NK-92 treated with Interleukin-12 subunit alpha and Interleukin-12 subunit beta, amount 100 ng/mL, for 24 hours (cell line): Measurements from ENCODE around the gene SIGLEC1.

Source experiments
- DNase-seq: peaks from one replicate; lab custom pipeline; 2025; lab: John Stamatoyannopoulos, UW

SIGLEC1 gene

DNA sequence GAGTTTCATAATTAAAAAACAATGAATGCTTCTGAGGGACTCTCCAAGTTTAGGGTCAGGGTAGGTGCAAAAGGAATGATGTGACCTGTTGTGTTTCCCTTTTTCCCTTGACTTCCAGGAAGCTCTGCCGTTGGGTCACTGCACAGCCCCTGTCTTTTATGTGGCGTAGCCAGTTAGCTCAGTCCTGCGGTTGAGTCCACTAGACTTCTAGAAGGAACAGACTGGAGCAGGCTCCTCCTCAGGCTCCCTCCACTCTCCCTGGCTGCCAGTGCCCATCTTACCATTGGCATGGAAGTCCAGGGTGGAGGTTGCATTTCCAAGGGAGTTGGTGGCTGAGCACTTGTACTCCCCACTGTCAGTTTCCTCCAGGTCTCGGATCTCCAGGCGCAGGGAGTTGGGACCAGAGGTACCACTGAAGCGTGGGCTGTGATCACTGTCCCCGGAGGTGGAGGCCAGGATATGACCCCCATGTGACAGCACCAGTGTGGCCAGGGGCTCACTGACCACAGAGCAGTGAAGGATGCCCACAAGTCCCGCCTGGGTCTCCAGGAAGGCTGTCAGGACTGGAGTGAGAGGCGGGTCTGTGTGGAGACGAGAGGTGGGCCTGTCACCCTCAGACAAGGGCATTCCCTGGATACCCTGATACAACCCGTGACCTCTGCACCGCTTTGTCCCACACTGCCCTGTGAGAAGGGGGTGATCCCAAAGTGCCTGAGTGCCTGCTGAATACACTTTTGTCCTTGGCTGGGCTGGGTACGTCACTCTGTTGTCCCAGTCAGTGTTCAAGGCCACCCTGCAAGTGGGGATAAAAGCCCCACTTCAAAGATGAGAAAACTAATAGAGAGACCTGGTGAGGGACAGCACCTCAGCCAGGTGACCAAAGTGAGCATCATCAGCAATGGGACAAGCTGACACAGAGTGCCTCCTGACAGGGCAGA lies 11.1 kb downstream of the SIGLEC1 start:
- DNase-seq, result no peak

DNA sequence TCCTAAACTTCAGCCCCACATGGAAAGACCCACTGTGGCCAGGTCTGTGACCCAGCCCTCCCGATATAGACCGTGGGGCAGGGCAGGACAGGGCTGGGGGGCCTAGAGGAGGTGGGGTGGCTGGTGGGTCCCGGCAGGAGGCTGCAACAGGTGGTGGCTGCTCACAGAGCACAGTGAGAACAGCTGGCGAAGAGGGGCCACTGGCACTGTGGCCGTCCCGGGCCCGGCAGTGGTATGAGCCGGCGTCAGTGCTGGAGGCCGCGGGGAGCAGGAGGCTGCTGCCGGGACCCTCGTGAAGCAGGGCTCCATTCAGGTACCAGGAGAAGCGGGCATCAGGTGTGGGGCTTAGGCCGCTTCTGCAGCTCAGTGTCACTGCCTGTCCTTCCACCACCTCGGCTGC lies 13.4 kb downstream of the SIGLEC1 start:
- DNase-seq, result no peak

DNA sequence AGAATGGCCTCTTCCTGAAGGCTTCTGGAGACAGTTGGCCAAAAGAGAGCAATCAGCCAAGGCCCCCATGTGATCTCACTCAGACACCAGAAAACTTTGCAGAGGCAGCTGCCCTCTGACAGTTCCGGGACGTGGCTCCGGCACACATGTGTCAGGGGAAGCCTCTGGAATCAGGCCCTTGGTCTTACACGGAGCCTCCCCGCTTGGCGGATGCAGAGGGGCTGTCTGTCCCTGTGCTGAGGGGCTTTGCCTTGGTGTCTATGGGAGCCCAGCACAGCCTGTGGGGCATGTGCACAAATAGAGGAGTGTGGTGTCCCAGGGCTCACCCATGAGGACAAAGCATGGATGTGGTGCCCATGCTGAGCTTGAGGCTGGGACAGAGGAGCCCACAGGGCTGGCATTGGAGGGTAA lies 13.8 kb downstream of the SIGLEC1 start:
- DNase-seq, result no peak

DNA sequence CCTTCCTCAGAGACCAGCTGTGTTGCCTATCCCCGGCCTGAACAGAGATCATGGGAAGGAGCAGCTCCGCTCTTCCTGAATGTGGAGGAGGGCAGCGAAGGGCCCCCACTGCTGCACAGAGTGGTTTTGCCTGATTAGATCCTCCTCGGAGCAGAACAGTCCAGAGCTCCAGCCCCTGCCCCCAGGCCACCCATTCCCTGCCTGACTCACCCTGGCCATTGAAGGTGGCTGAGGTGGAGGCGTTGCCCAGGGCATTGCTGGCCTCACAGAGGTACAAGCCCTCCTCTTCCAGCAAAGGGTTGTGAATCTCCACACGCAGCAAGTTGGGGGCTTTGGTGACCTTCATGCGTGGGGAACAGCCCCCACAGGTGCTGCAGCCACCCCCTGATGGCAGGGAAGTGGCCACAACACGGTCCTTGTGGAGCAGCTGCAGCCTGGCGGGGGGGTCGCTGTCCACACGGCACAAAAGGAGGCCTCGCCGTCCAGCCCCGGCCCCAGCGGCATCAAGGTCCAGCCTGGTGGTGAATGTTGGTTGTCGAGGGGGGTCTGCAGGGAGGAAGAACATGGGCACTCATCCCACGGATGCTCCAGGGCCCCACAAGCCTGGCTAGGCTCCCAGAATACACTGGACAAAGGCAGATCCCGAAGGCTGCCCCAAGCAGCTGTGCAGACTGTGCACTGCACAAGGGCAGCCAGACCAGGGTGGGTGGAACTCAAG lies 14.7 kb downstream of the SIGLEC1 start:
- DNase-seq, result no peak

DNA sequence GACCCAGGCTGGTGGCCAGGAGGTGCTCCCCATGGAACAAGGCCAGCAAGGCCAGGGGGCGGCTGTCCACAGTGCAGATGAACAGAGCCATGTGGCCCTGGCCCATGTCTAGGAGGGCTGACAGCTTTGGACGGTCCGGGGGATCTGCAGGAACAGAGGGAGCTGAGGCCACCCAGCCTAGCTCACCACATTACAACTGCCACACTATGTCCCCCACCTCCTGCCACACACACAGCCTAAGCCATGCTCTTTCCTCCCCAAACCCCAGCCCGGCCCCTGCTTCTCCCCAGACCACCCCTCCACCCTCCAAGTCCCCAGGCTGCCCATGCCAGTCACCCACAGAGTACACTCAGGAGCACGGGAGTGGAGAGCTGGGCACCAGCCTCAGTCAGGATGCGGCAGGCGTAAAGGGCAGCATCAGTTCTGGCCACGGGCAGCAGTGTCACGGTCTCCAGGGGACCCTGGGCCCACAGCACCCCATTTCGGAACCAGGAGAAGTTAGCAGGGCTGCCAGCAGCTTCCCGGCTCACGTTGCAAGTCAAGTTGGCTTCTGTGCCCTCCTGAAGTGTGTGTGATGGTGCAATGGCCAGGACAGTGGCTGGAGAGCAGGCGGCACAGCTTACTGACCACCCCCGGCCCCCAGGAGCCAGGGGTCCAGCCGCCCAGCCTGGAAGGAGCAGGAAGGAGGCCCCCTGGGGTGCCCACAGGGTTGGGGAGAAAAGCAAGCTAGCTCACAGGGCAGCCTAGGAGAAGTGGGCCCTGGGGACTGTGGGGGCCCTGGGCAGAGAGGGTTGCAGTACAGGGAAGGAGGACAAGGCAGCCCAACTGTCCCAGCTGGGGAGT lies 15.4 kb downstream of the SIGLEC1 start:
- no peak for DNase-seq

DNA sequence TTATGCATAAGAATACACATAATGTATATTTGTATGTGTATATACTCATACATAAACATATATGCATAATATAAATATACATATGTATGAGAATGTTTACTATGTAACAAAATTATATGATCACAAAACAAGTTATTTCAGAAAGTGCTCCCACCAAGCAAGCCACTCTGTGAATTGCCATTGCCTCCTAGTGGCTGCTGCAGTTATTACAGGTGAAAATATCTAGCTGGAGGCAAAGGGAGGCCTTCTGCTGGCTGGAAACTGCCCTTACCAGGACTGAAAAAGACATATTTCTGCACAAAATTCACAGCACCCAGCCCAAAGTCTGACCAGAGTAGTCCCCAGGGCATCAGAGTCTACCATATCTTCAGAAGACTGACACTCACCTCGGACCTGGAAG lies 16.2 kb downstream of the SIGLEC1 start:
- no peak for DNase-seq

DNA sequence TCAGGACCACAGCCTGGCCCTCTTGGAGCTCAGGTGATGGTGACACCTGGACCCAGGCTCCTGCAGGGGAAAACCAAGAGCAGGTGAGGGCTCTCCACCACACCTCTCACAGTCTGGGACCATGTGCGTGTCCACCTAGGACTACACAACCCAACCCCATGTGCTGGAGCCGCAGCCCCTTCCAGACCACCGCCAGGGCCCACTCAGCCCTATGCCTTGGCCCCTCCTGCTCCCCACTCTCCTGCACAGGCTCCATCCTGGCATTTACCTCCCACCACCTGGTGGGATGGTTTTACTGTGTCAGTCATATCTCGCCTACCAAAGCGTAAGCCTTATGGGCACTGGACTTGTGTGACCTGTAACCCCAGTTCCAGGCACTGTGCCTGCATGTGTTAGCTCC lies 17.5 kb downstream of the SIGLEC1 start:
- DNase-seq, result no peak

DNA sequence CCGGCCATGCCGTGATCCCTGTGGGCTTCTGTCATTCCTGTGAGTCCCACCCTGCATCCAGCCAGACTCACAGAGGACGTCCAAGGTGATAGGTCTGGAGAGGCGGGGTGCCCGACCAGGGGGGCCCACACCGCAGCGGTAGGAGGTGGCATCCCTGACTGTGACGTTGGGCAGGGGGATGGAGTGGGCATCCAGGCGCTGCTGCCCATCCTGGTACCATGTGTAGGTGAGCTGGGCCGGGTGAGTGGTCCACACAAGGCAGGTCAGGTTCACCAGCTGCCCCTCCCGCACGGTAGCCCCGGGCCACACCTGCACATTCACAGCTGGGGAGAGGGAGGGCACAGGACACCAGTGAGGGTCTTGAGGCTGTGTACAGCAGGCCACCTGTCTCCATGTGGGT lies 19.0 kb downstream of the SIGLEC1 start:
- DNase-seq, result no peak

DNA sequence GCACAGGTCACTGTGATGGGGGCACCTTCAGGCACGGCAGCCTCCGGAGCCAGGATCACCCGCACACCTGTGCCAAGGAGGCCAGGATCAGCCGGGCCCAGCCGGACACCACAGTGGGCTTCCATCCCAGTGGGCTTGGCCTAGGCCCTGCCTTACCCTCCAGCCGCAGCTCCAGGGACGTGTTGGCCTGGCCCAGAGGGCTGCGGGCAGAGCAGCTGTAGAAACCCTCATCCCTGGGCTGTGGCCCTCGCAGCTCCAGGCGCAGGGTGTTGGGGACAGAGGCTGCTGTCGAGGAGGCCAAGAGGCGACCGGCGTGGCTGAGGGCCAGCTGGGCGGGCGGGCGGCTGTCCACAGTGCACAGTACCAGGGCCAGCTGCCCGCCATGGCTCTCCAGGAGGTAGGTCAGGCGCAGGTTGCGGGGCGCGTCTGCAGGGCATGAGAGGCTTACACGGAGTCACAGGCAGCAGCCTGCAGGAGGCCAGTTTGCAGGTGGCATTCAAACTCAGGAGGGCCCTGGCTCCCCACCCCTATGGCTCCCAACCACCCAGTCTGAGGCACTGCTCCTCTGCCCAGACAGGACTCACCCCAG lies 19.6 kb downstream of the SIGLEC1 start:
- DNase-seq, result no peak

DNA sequence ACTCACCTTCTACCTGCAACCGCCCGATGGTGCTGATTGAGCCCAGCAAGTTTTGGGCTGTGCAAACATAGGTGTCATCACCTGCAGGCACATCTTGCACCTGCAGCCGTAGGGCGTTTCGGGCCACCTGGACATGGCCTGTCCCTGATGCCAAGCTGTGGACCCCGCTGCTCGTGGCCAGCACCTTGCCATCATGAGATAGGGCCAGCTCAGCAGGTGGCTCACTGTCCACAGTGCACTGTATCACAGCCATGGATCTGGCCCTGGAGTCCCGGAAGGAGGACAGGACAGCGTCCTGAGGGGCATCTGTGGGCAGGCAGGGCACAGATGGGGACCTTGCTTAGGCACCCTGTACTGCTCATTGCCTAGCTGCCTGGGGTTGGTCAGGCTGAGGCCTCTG lies 20.5 kb downstream of the SIGLEC1 start:
- no peak for DNase-seq

DNA sequence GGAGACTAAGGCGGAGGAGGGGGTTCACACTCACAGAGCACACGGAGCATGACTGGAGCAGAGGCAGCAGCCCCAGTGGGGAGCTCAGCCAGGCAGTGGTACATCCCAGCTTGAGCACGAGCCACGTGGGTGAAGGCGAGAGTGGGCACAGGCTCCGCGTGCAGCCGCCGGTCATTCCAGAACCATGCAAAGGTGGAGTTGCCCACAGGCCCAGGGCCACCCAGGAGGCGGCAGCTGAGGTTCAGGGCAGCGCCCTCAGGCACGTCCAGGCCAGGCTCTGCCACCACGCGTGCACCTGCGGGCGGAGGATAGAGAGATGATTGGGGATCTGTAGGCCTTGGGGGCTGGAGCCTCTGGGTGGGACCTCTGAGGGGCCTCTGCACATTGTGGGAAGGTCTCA lies 21.1 kb downstream of the SIGLEC1 start:
- no peak for DNase-seq

DNA sequence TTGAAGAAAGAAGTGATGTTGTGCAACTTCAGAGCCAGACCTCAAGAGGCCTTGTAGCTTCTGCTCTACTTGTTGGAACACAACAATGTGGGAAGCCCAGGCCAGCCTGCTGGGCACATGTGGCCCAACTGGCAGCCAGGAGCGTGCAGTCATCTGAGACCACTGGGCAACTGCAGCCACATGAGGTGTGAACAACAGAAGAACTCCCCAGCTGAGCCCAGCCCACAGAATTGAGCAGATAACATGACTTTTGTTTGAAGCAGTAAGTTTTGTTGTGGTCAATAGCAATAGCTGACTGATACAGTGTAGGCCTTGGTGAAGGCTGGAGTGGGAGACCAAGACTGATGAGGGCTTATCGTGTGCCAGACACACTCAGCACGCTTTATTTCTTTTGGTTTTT lies 22.0 kb downstream of the SIGLEC1 start:
- DNase-seq, result no peak

DNA sequence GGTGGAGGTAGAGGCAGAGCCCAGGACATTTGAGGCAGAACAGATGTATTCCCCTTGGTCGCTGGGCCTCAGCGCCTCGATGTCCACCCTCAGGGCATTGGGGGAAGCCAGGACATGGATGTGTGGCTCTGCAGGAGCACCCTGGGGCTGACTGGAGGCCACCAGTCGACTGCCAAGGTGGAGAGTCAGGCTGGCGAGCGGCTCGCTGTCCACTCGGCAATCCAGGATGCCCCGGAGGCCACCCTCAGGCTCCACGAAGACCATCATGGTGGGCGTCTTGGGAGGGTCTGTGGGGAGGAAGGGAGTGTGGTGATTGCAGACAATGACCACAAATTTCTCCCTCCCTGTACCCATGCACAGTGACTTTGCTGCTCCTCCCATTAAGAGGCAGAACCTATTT lies 22.4 kb downstream of the SIGLEC1 start:
- DNase-seq, result no peak

DNA sequence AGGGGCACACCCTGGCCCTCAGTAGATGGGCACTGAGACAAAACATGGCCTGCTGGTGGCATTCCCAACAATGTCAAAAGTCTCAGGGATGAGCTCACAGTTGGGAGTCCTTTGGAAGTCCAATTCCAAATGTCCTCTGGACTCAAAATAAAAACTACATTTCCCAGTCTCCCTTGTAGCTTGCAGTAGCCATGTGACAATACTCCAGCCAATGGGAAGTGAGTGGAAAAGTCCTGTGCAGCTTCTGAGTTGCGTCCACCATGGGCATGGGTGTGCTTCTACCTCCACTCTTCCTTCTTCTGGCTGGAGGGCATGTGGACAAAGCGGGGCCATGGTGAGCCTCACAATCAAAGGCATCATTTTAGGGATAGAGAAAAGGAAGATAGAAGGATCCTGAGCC lies 24.7 kb downstream of the SIGLEC1 start:
- DNase-seq, result no peak

DNA sequence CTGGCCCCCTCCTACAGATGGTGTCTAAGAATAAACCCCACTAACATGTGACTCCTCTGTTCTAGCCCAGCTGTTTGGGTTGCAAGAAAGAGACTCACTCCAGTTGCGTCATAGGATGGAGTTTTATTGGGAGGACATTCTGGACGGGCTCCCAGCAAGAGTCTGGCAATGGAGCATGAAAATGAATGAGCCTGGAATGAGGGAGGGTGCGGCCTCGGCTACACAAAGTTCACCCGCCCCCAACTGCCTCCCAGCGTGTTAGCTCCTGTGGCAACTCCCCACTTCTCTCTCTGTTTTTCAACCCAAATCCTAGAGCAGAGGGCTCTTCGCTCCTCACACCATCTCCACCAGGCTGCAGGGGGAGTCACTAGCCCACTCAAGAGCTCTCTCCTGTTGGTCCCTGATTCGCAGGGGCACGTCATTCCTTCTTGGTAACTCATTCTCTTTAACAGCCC lies 25.5 kb downstream of the SIGLEC1 start:
- no peak for DNase-seq

DNA sequence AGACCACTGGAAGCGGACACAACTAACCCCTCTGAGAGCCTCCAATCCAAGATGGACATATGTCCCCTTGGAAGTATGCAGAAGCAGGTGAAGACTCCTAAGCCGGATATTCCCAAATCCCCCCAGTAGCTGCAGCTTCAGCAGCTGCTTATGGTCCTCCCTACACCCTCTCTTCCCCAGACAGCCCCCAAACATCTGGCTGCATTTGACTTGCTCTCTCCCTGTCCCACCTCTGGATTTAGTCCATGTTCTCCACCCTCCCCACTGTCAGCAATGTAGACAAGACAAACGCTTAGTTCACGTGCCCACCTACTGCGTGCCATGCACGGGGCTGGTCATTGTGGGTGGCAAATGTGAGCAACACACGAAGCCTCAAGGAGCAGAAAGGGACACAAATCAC lies 26.0 kb downstream of the SIGLEC1 start:
- no peak for DNase-seq

DNA sequence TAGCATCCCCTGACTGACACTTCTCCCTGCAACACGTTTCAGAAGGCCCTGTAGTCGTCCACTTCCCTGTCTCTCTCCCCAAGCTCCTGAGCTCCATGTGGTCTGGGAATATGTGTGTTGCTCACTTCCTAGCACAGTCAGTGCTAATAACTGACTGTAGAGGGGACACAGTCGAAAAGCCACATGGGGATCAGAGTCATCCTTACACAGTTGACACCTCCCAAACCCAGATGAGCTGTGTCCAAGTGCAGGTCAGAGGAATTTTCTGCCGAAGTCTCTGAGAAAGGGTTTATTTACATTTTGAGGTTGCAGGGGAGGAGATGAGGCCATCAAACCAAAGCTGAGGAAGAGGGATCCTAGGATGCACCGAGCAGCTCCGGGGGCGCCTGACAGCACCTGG lies 27.1 kb downstream of the SIGLEC1 start:
- DNase-seq, result no peak

DNA sequence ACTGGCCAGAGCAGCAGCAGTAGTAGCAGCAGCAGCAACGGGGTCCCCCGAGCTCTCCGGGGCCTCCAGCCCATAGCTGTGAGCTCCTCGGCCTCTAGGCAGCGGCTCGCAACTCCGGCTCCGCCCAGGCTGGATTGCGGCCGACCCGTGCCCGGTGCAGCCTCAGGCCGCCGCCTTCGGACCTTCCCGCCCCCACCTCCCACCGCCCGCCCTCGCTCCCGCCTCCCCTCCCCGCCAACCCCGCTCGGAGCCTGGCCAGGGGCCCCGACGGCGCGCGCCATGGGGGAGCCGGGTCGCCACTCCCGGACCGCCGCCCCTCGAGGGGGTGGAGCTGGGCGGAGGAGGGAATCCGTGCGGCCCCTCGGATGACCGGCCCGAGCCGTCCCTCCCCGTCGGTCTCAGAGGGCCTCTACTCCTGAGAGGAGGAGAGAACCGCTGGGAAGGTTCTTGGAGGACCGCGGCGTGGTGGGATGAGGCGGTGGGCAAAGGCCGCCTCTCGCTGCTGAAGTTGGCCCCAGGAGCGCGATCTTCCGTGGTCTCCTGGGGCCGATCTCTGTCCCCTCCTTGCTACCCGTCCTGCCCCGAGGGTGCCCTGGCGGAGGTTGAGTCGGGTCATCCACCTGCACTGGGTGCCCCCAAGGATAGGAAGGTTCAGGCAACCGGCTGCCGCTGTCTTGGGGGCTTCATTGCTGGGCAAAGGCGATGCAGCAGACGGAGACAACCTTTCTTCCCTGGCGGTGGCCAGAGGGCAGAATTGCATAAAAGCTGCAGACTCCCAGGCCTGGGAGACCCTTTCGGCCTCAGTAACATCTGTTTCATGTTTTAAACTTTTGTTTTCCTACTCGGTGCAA lies 30.2 kb downstream of the SIGLEC1 start, which contains the start of gene ADAM33:
Gene ADAM33 (minus strand): TSS at position 80 of the 851 bp plus-strand sequence. CDS start 6 bp downstream, at position 74.
- no peak for DNase-seq

DNA sequence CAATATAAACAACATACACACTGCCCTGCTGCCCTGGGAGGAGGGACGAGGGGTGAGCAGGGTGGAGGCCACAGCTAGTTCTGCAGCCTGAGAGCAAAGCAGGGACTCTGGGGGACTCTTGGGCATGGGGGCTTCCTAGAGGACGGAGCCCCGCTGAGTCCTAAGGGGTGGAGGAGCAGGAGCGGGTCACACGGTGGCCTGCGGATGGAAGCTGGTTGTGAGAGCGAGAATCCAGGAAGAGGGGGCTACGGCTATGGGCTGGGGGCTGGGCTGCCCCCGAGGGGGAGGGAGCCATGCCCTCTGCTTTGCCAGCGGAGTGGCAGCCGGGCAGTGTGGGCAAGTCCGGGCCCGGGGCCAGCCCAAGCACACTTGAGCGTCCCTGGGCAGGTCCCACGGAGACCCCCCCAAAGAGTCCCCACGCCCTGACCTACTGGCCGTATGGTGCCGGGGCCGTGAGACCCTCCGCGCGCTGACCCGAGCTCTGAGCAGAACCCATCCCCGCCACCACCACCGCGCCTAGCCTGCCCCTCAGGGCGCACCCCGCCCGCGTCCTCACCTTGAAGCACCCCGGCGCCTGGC lies 31.0 kb downstream of the SIGLEC1 start:
- no peak for DNase-seq

DNA sequence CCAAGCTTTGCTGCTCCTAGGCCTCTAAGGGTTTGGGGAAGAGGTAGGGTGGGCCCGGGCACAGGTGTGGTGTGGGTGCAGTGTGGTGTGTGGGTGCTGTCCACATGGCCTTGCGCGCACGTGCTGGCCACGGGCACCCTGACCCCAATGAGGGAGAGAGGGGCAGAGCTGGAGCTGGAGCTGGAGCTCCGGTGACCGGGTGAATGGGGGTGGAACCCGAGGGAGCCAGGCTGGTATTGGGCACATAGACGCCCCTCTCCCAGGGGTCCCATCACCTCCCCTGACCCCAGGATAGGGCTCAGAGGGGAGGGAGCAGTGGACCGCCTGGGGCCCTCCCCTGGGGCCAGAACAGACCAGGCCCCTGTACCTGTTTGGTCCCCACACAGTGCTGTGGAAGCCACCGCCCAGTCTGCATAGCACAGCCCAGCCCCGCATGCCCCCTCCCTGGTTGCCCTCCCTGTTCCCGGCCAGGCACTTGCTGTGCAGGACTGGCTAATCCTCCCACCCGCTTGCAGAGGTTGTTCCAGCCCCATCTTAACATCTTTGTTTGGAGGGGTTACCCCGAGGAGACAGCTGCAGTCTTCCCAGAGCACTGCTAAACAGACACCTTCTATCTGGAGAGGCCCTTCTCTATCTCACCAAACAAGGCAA lies 31.6 kb downstream of the SIGLEC1 start:
- no peak for DNase-seq
